Stimulated activated CD8-positive, alpha-beta memory T cell treated with anti-CD3 and anti-CD28 coated beads, Interleukin-12 subunit alpha, Interleukin-12 subunit beta, amount 100 ng/mL, for 1 hour (primary cell): ENCODE data around the gene CMSS1.

Source experiments
- DNase-seq: peaks from one replicate; pipeline ENCODE4 v3.0.0-alpha.2; 2020; ENCODE audit warnings: low read depth

Gene CMSS1

GRCh38 chr3:99854756-99855298 lies 37.2 kb downstream of the CMSS1 start:
- DNase-seq, result no peak

- DNase-seq, result no peak
These were observed 38.2 kb downstream of the CMSS1 start for GRCh38 chr3:99855900-99856299.

- no peak for DNase-seq
These were observed 39.0 kb downstream of the CMSS1 start for GRCh38 chr3:99856437-99857220.

GRCh38 chr3:99857278-99857677 lies 39.6 kb downstream of the CMSS1 start:
- no peak for DNase-seq

- DNase-seq, result no peak
These were observed 40.8 kb downstream of the CMSS1 start for GRCh38 chr3:99858469-99858868.

GRCh38 chr3:99859825-99860224 lies 42.2 kb downstream of the CMSS1 start:
- no peak for DNase-seq

GRCh38 chr3:99861216-99861615 lies 43.6 kb downstream of the CMSS1 start:
- DNase-seq, result no peak

GRCh38 chr3:99862208-99862607 lies 44.5 kb downstream of the CMSS1 start:
- no peak for DNase-seq

- no peak for DNase-seq
These were observed 45.3 kb downstream of the CMSS1 start for GRCh38 chr3:99863002-99863401.

GRCh38 chr3:99863588-99863987 lies 45.9 kb downstream of the CMSS1 start:
- DNase-seq, result no peak

GRCh38 chr3:99864289-99864688 lies 46.6 kb downstream of the CMSS1 start:
- no peak for DNase-seq

- DNase-seq, result no peak
These were observed 47.7 kb downstream of the CMSS1 start for GRCh38 chr3:99865321-99865720.

- no peak for DNase-seq
These were observed 48.6 kb downstream of the CMSS1 start for GRCh38 chr3:99866261-99866761.

- DNase-seq, result no peak
These were observed 50.1 kb downstream of the CMSS1 start for GRCh38 chr3:99867594-99868310.

GRCh38 chr3:99868311-99868646 lies 50.6 kb downstream of the CMSS1 start:
- no peak for DNase-seq

- DNase-seq, result no peak
These were observed 52.0 kb downstream of the CMSS1 start for GRCh38 chr3:99869621-99870020.

GRCh38 chr3:99870712-99871111 lies 53.0 kb downstream of the CMSS1 start:
- DNase-seq, result no peak

- DNase-seq, result no peak
These were observed 53.8 kb downstream of the CMSS1 start for GRCh38 chr3:99871231-99872045.

- DNase-seq, result no peak
These were observed 55.2 kb downstream of the CMSS1 start for GRCh38 chr3:99872923-99873254.

- no peak for DNase-seq
These were observed 55.8 kb downstream of the CMSS1 start for GRCh38 chr3:99873269-99874102.

- no peak for DNase-seq
These were observed 56.8 kb downstream of the CMSS1 start for GRCh38 chr3:99874237-99875002.
